Gastroesophageal sphincter (tissue), 4 donors: ENCODE measurements around the gene RALGPS1. TPM values are rescaled to one million over a fixed set of nuclear protein-coding genes. Genes with fewer than 3 reads are reported as not detected.

ENCODE experiments used
- ATAC-seq: fragments of 150-250 bp; one replicate; pipeline ENCODE4 v1.9.1; 2016; ENCODE audit warnings: mild to moderate bottlenecking, moderate library complexity
- H3K27ac ChIP-seq, 4 donors: fragments of 200-600 bp; sonication (generic) in 3 of 4; 1 replicate in 3 of 4; 2 replicates in 1 of 4; pipeline ENCODE4 v1.5.1; 2016 to 2019
- H3K27me3 ChIP-seq: fragments of 200-600 bp; sonication (generic); one replicate; pipeline ENCODE4 v1.5.1; 2019
- H3K36me3 ChIP-seq, 2 donors: fragments of 200-600 bp; sonication (generic); one replicate each; pipeline ENCODE4 v1.5.1; 2019; ENCODE audit warnings: control low read depth in 1 of 2
- H3K4me1 ChIP-seq, 3 donors: fragments of 200-600 bp; sonication (generic); 1 replicate in 2 of 3; 2 replicates in 1 of 3; pipeline ENCODE4 v1.5.1; 2016 to 2019; ENCODE audit warnings: control low read depth in 2 of 3
- H3K4me3 ChIP-seq, 2 donors: fragments of 200-600 bp; sonication (generic); one replicate each; pipeline ENCODE4 v1.5.1; 2019; ENCODE audit warnings: mild to moderate bottlenecking in 1 of 2, moderate library complexity in 1 of 2
- H3K9me3 ChIP-seq, 3 donors: fragments of 200-600 bp; sonication (generic); one replicate each; pipeline ENCODE4 v1.5.1; 2017 to 2019; ENCODE audit warnings: control low read depth in 2 of 3
- EP300 ChIP-seq: sonication (generic); formaldehyde crosslinking; IDR thresholded peaks from one replicate; pipeline ENCODE4 v1.6.1; 2017; ENCODE audit warnings: antibody characterized with exemption, mild to moderate bottlenecking
- POLR2A ChIP-seq, 2 donors: fragments of 450-650 bp; IDR thresholded peaks; one replicate each; pipeline ENCODE4 v1.6.1; 2017; ENCODE audit warnings: antibody characterized with exemption in 2 of 2, mild to moderate bottlenecking in 2 of 2, moderate library complexity in 1 of 2
- POLR2AphosphoS5 ChIP-seq: sonication (generic); formaldehyde crosslinking; IDR thresholded peaks from one replicate; pipeline ENCODE4 v1.6.1; 2017; ENCODE audit warnings: antibody characterized with exemption
- WGBS, 2 donors: methylation state at CpG; one replicate each; pipeline ENCODE4 v1.1.5; 2018; ENCODE audit warnings: low coverage in 1 of 2; 5-methylcytosine and 5-hydroxymethylcytosine counted together
- total RNA-seq, 4 donors: library from RNA; depleted of rRNA; stranded (reverse); fragments of >200 nt; gene quantifications; one replicate each; pipeline ENCODE4 v1.1.0, GENCODE V29; 2016
- TF ChIP-seq, protein P1 (sequence below), 4 experiments: fragments of 200-600 bp in 2 of 4; fragments of 450-650 bp in 2 of 4; sonication (generic) in 1 of 4; IDR thresholded peaks; one replicate each; pipeline ENCODE4 v1.5.1; 2017 to 2019; ENCODE audit warnings: antibody characterized with exemption in 4 of 4, mild to moderate bottlenecking in 2 of 4, moderate library complexity in 2 of 4

Gene RALGPS1
- total RNA-seq, 4 donors from 2014 or later, result 5.9 to 17.4 (median 11.3) TPM

DNA sequence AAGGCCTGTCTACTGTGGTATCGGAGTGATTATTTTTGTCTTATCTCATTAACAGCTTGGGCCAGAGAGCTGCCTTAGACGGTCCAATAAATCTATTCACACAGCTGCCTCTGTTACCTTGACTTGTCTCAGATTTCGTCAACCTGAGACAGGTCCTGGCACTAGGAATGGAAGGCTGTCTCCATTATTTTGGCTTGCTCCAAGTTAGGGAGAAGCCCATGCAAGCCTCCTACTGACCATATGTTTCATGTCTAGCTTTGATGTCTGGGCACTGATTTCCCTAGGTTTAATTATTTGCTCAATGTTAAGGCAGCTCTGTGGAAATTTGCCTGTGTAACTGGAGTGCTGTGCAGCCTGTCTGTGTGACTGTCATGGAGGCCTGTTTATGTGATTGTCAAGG is 12.4 kb upstream of the RALGPS1 start:
- no peak for ATAC-seq
- H3K4me1 ChIP-seq, result no peaks in the 10 kb centered on the region

DNA sequence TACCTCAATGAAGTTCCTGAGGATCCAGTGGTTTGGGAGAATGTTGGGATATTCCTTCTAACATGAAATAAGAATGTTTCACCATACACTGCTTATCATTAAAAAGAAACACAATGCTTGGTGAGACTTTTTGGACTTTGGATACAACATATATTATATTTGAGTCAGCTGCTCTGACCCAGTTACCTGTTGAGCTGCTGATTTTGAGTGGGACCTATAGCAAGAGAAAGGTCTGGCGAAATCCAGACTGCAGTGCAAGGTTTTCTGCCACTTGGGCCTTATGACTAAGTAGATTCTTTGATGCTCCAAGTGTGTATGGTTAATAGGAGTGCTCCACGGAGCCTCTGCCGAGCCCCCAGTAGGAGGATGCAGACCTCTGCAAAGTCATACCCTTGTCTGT is 10.0 kb upstream of the RALGPS1 start:
- ATAC-seq, result no peak
- Histone ChIP-seq H3K9me3 (peaks cover 0 to 5% (median 0%) of the 10 kb centered on the region in 3 donors), H3K27ac (no peak overlapping the region), H3K4me3 (no peak overlapping the region), H3K36me3 (no peaks in the 10 kb centered on the region), H3K27me3 (peaks cover 16% of the 10 kb centered on the region), H3K4me1 (no peaks in the 10 kb centered on the region)
- 82% methylated on average over 3 of the region's 3 CpGs; no CpG with 5 or more reads in 1 of the 2 donors for WGBS, 2 donors
- TF ChIP-seq, protein P1, sequence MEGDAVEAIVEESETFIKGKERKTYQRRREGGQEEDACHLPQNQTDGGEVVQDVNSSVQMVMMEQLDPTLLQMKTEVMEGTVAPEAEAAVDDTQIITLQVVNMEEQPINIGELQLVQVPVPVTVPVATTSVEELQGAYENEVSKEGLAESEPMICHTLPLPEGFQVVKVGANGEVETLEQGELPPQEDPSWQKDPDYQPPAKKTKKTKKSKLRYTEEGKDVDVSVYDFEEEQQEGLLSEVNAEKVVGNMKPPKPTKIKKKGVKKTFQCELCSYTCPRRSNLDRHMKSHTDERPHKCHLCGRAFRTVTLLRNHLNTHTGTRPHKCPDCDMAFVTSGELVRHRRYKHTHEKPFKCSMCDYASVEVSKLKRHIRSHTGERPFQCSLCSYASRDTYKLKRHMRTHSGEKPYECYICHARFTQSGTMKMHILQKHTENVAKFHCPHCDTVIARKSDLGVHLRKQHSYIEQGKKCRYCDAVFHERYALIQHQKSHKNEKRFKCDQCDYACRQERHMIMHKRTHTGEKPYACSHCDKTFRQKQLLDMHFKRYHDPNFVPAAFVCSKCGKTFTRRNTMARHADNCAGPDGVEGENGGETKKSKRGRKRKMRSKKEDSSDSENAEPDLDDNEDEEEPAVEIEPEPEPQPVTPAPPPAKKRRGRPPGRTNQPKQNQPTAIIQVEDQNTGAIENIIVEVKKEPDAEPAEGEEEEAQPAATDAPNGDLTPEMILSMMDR (IDR thresholded peaks at IDR 0.05), result no peak
- TF ChIP-seq POLR2A (IDR thresholded peaks at IDR 0.05) (no peak), POLR2AphosphoS5 (no peak), EP300 (no peak)

More for the DNA sequence above, 12.4 kb upstream of the RALGPS1 start:
- Histone ChIP-seq H3K4me3 (no peak overlapping the region), H3K36me3 (no peaks in the 10 kb centered on the region), H3K9me3 (peaks cover 0 to 5% (median 0%) of the 10 kb centered on the region in 3 donors), H3K27me3 (peaks cover 10% of the 10 kb centered on the region), H3K27ac (no peak overlapping the region)
- TF ChIP-seq EP300, result no peak
- TF ChIP-seq POLR2A (IDR thresholded peaks at IDR 0.05), result no peak
- no peak for TF ChIP-seq POLR2AphosphoS5
- TF ChIP-seq, protein P1 (IDR thresholded peaks at IDR 0.05), result no peak
- WGBS, 2 donors, result 37 to 70% methylated on average over 2 to 3 of the region's 3 CpGs

DNA sequence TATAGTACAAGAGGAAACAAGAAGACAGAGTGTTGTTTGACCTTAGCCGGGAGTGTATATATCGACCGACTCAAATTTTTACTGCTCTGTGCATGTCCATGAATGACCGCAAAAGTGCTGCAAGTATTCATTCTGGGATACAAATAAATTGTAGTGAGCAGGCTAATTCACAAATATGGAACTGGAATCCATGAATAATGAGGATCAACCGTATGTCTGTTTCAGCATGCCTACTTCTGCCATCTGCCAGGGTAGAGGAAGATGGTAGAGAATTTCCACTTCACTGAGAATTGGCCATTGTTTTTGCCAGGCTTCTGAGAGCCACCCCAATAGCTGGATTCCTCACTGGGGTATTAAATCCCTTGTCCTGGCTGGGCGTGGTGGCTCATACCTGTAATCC is 8.5 kb upstream of the RALGPS1 start:
- Histone ChIP-seq H3K9me3 (peaks cover 0 to 4% (median 0%) of the 10 kb centered on the region in 3 donors), H3K4me1 (no peaks in the 10 kb centered on the region), H3K36me3 (no peaks in the 10 kb centered on the region), H3K27ac (no peak overlapping the region), H3K27me3 (peaks cover 16% of the 10 kb centered on the region), H3K4me3 (no peak overlapping the region)
- no peak for ATAC-seq
- 56 to 65% methylated on average over 4 to 6 of the region's 6 CpGs for WGBS, 2 donors
- TF ChIP-seq POLR2A (IDR thresholded peaks at IDR 0.05), result no peak
- TF ChIP-seq POLR2AphosphoS5, result no peak
- no peak for TF ChIP-seq EP300
- TF ChIP-seq, protein P1 (IDR thresholded peaks at IDR 0.05), result no peak

GRCh38 chr9:126907058-126907457 is 7.5 kb upstream of the RALGPS1 start:
- no peak for TF ChIP-seq EP300
- TF ChIP-seq, protein P1 (IDR thresholded peaks at IDR 0.05), result no peak
- TF ChIP-seq POLR2AphosphoS5, result no peak
- Histone ChIP-seq H3K4me1 (no peaks in the 10 kb centered on the region), H3K4me3 (no peak overlapping the region), H3K36me3 (no peaks in the 10 kb centered on the region), H3K27ac (no peak overlapping the region), H3K27me3 (peaks cover 16% of the 10 kb centered on the region), H3K9me3 (no peaks in the 10 kb centered on the region)
- no peak for ATAC-seq
- 63 to 100% methylated on average over 1 to 2 of the region's 2 CpGs for WGBS, 2 donors

DNA sequence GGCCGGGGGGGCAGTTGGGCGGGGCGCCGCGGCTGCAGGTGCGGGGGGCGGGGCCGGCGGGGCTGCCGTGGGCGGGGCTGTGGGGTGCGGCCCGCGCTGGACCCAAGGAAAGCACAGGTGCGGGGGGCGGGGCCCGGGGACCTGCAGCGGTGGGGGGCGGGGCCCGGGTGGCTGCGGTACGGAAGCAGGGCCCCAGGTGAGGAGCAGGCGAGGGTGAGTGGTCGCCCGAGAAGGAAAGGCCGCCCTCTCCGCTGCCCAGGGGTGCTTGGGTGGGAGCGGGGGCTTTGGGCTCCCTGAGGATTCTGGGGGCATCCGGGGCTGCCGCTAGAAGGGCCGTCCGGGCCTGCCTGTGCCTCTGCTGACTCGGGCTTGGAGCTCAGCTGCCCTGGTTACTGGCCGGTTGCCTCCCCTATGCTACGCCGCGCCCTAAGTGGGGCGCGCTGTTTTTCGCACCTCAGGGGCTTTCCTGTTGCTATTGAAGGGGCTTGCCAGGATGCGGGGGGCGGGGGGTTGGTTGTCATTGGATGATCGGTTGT is 767 bp downstream of the RALGPS1 start:
- Histone ChIP-seq H3K27ac (peak overlapping the region in 3 of 4 donors; percentile 86 to 88 (median 87)), H3K9me3 (no peaks in the 10 kb centered on the region), H3K4me1 (peaks cover 0 to 16% (median 5%) of the 10 kb centered on the region in 3 donors), H3K36me3 (no peaks in the 10 kb centered on the region), H3K4me3 (peak overlapping the region; percentile 36 to 80), H3K27me3 (no peaks in the 10 kb centered on the region)
- WGBS, 2 donors, result no CpG with 5 or more reads among the region's 43 CpGs
- TF ChIP-seq, protein P1 (IDR thresholded peaks at IDR 0.05), result no peak
- TF ChIP-seq POLR2A (IDR thresholded peaks at IDR 0.05) (no peak), POLR2AphosphoS5 (no peak), EP300 (no peak)
- ATAC-seq, result no peak
